Brain microvascular endothelial cell (primary cell): ENCODE results near the gene HS1BP3.
A peak's percentile ranks its signal among the peaks of the same experiment; 100 is the strongest.

Experiments
- DNase-seq: peaks from one replicate; pipeline ENCODE4 v3.0.0-alpha.2; 2020
- H3K27ac ChIP-seq: fragments of 250-450 bp; sonication (Bioruptor Pico); 2 replicates; pipeline ENCODE4 v1.5.1; 2020; ENCODE audit warnings: mild to moderate bottlenecking, moderate library complexity
- H3K27me3 ChIP-seq: fragments of 250-450 bp; sonication (Bioruptor Pico); replicated peaks from 2 replicates; pipeline ENCODE4 v1.5.1; 2020; ENCODE audit warnings: mild to moderate bottlenecking
- H3K36me3 ChIP-seq: fragments of 250-450 bp; sonication (Bioruptor Pico); replicated peaks from 2 replicates; pipeline ENCODE4 v1.5.1; 2020; ENCODE audit warnings: mild to moderate bottlenecking
- H3K4me3 ChIP-seq: 2 replicates; pipeline ENCODE4 v1.5.1; 2011; ENCODE audit warnings: low read depth, mild to moderate bottlenecking, control low read depth, low read length, moderate library complexity
- in situ Hi-C: cut with HindIII; loops from 2 replicates; pipeline ENCODE4 v1.10.0; 2017; ENCODE audit warnings: low sequenced_read_pairs, low pct_ligation_motif_present
- TF ChIP-seq, protein P1 (sequence below): IDR thresholded peaks from 2 replicates; pipeline ENCODE4 v1.5.1; 2011; ENCODE audit warnings: low read depth, mild to moderate bottlenecking, moderate library complexity, low read length, control low read depth, inconsistent platforms; ENCODE audit errors: missing control alignments

HS1BP3 gene

GRCh38 chr2:20668871-20669475 lies 18.1 kb upstream of the HS1BP3 start:
- DNase-seq: no peak
- no peak overlapping the region for H3K4me3 ChIP-seq
- TF ChIP-seq, protein P1, sequence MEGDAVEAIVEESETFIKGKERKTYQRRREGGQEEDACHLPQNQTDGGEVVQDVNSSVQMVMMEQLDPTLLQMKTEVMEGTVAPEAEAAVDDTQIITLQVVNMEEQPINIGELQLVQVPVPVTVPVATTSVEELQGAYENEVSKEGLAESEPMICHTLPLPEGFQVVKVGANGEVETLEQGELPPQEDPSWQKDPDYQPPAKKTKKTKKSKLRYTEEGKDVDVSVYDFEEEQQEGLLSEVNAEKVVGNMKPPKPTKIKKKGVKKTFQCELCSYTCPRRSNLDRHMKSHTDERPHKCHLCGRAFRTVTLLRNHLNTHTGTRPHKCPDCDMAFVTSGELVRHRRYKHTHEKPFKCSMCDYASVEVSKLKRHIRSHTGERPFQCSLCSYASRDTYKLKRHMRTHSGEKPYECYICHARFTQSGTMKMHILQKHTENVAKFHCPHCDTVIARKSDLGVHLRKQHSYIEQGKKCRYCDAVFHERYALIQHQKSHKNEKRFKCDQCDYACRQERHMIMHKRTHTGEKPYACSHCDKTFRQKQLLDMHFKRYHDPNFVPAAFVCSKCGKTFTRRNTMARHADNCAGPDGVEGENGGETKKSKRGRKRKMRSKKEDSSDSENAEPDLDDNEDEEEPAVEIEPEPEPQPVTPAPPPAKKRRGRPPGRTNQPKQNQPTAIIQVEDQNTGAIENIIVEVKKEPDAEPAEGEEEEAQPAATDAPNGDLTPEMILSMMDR: no peak
- H3K27me3 ChIP-seq: peaks cover 66% of the 10 kb centered on the region
- in situ Hi-C loops: no loop called here
- H3K27ac ChIP-seq: no peak overlapping the region
- H3K36me3 ChIP-seq: no peaks in the 10 kb centered on the region

GRCh38 chr2:20668451-20668850 lies 17.6 kb upstream of the HS1BP3 start:
- in situ Hi-C loops: no loop called here
- Histone ChIP-seq H3K4me3 (no peak overlapping the region), H3K27me3 (peaks cover 71% of the 10 kb centered on the region), H3K36me3 (no peaks in the 10 kb centered on the region), H3K27ac (no peak overlapping the region)
- TF ChIP-seq, protein P1: no peak
- no peak for DNase-seq

DNA sequence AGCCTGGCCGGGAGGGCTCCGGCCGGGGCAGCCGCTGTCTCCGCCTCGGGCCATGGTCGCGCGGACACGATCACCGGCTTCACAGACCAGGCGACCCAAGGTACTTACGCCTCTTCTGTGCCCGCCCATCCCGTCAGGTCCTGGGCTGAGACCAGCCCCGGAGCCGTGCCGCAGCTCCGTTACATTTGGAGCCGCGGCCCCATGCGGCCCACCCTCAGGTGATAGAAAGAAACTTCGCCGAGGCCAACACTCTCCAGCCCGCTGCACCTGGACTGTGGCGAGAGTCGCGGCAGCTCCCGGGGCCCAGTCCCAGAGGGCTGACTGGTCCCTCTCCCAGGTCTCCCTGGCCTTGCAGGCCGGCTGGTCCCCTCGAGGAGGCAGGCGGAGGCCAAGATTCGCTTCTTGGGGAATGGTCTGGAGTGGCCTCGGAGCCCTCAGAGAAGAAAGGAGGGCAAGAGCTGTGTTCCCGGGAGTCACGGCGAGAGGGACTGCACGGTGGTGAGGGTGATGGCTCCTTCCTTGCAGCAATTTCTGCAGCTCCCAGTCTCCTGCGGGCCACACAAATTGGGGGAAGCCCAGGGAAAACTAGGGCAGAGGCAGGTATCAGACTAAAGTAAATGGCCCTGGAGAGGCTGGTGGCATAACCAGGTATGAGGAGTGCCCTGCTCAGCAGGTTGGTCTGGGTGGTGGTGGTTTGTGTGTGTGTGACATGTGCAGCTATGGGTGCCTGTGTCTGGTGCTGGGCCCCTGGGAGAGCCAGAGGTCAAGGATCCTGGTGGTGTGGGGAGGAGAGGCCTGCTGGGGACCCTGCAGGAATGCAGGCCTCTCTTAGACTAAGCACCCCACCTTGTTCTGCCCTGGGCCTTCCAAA lies 16.9 kb upstream of the HS1BP3 start:
- Histone ChIP-seq H3K36me3 (no peaks in the 10 kb centered on the region), H3K27ac (no peak overlapping the region), H3K27me3 (peaks cover 76% of the 10 kb centered on the region), H3K4me3 (peak overlapping the region; percentile 37)
- DNase-seq: no peak
- TF ChIP-seq, protein P1: no peak
- in situ Hi-C loops: no loop called here

GRCh38 chr2:20667151-20667530 lies 16.2 kb upstream of the HS1BP3 start:
- no peak for DNase-seq
- peaks cover 78% of the 10 kb centered on the region for H3K27me3 ChIP-seq
- H3K4me3 ChIP-seq: peak overlapping the region; percentile 37
- TF ChIP-seq, protein P1: no peak
- no peak overlapping the region for H3K27ac ChIP-seq
- no peaks in the 10 kb centered on the region for H3K36me3 ChIP-seq
- in situ Hi-C loops: no loop called here

GRCh38 chr2:20666304-20667150 lies 15.6 kb upstream of the HS1BP3 start, which contains the start of gene GDF7:
GDF7 (plus strand) TSS chr2:20667144; CDS start chr2:20667240, 96 bp downstream.
- TF ChIP-seq, protein P1: peak; percentile 31
- peaks cover 82% of the 10 kb centered on the region for H3K27me3 ChIP-seq
- in situ Hi-C loops: no loop called here
- H3K4me3 ChIP-seq: peak within 1 kb of the TSS; percentile 37
- no peak for DNase-seq
- H3K36me3 ChIP-seq: no peaks in the 10 kb centered on the region
- H3K27ac ChIP-seq: no peak within 1 kb of the TSS
